Adrenal gland (tissue), 12 donors: ENCODE measurements around the gene CDK14. TPM values are rescaled to one million over a fixed set of nuclear protein-coding genes. Genes with fewer than 3 reads are reported as not detected.

Experiments used
- DNase-seq, 7 donors: peaks; one replicate each; pipeline ENCODE4 v3.0.0-alpha.2; 2019 to 2020
- H3K27ac ChIP-seq, 5 donors: fragments of 200-600 bp; sonication (generic) in 4 of 5; 1 replicate in 3 of 5; 2 replicates in 2 of 5; pipeline versions ENCODE4 v1.5.1 to v1.8.0; 2016 to 2020; ENCODE audit warnings: mild to moderate bottlenecking in 1 of 5
- H3K27me3 ChIP-seq: fragments of 200-600 bp; 2 replicates; pipeline ENCODE4 v1.8.0; 2021
- H3K36me3 ChIP-seq, 2 donors: fragments of 200-600 bp; replicated peaks in 1 of 2; 1 replicate in 1 of 2; 2 replicates in 1 of 2; pipeline versions ENCODE4 v1.5.1 to v1.8.0; 2018 to 2022
- H3K4me1 ChIP-seq, 2 donors: fragments of 200-600 bp; replicated peaks in 1 of 2; 1 replicate in 1 of 2; 2 replicates in 1 of 2; pipeline versions ENCODE4 v1.5.1 to v1.8.0; 2018 to 2021
- H3K4me3 ChIP-seq, 4 donors: fragments of 200-600 bp; sonication (generic) in 3 of 4; one replicate each; pipeline ENCODE4 v1.5.1; 2016 to 2018
- H3K9me3 ChIP-seq, 3 donors: fragments of 200-600 bp; sonication (generic) in 1 of 3; replicated peaks in 1 of 3; 1 replicate in 2 of 3; 2 replicates in 1 of 3; pipeline versions ENCODE4 v1.5.1 to v1.8.0; 2016 to 2021
- POLR2A ChIP-seq, 2 donors: fragments of 450-650 bp; IDR thresholded peaks; one replicate each; pipeline ENCODE4 v1.6.1; 2017; ENCODE audit warnings: antibody characterized with exemption in 2 of 2, mild to moderate bottlenecking in 2 of 2, moderate library complexity in 1 of 2
- WGBS, 4 donors: extraction: QIAGEN DNeasy Blood & Tissue Kit in 2 of 4; methylation state at CpG; one replicate each; pipeline versions ENCODE4 v1.1.5 to v1.1.7; 2013 to 2017; 5-methylcytosine and 5-hydroxymethylcytosine counted together
- intact Hi-C, 2 donors: fragments of 100-400 bp; cut with DNase I; formaldehyde crosslinking; loops; one replicate each; pipeline versions ENCODE4 v1.14.1 to v1.15.0; 2022 to 2023
- polyA plus RNA-seq, 3 donors: library from polyadenylated mRNA; stranded (reverse); fragments of 200-250 nt in 2 of 3; fragments of 350-450 nt in 1 of 3; fragmentation: Illumina TruSeq in 1 of 3; extraction: RNeasy Lipid Tissue Mini Kit (QIAGEN cat#74804) in 1 of 3; gene quantifications; one replicate each; pipeline ENCODE4 v1.2.3, GENCODE V29; 2013 to 2014
- total RNA-seq, 9 donors: library from RNA; depleted of rRNA in 4 of 9; stranded (reverse); fragments of >200 nt in 4 of 9; fragments of 120-200 nt in 1 of 9; fragmentation: NEBNext Ultra II Directional in 1 of 9; extraction: Animal tissue kit (Norgen Biotek cat#: 25700) in 1 of 9; gene quantifications; one replicate each; pipeline versions ENCODE4 v1.1.0 to v1.2.4, GENCODE V29; 2013 to 2023
- TF ChIP-seq, protein P1 (sequence below), 6 experiments: fragments of 450-650 bp in 4 of 6; fragments of 200-600 bp in 2 of 6; sonication (generic) in 1 of 6; IDR thresholded peaks; 1 replicate in 5 of 6; 2 replicates in 1 of 6; pipeline versions ENCODE4 v1.5.1 to v1.8.0; 2016 to 2021; ENCODE audit warnings: antibody characterized with exemption in 6 of 6, mild to moderate bottlenecking in 2 of 6, moderate library complexity in 1 of 6
- donor health status: healthy with polysubstance abuse.
- donor health status: Bipolar disorder and iron deficiency.
- donor health status: DM: yes; HTN: yes; CAD: no.
- donor health status: DM: no; HTN: no; CAD: no.
- donor health status: DM: no; HTN: no; CAD: no.
- donor health status: DM: yes; HTN: yes; CAD: no.

The CDK14 gene
- total and polyA plus RNA-seq, 12 donors: 1.9 to 14.5 (median 7.6) TPM

DNA sequence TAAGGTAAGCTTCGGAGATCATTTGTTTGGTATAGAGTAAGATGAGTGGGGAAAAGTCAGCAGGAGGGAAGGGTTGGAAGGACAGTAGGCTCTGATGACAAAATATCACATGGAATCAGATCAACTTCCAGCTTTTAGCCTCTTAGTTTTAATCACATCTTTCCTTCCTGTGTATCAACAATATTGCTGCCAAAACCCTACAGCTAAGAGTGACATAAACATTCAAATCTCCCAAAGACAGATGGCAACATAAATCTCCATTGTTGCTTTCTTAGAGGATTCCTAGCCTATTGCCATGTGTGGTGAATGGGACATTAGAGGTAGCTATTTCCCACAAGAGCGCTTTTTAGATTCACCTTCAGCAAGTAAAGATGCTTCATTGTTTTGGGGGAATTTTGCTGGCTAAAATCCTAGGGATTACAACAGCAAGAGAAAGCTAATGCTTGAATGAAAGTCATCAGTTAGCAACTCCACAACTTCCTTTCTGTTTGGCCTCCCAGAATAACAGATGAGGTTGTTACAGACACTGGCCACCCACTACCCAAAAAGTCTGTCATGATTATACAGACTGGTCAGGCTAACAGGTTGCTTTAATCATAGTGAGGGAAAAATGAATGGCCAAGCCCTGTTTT, 632.9 kb downstream of the CDK14 start:
- 83 to 87% (median 84%) methylated on average over 2 of the region's 2 CpGs for WGBS, 4 donors
- no peak overlapping the region for H3K27ac ChIP-seq
- H3K4me3 ChIP-seq: no peak overlapping the region
- H3K36me3 ChIP-seq: no peaks in the 10 kb centered on the region
- intact Hi-C loops: no loop called here
- DNase-seq: no peak
- TF ChIP-seq POLR2A (IDR thresholded peaks at IDR 0.05): no peak
- TF ChIP-seq, protein P1, sequence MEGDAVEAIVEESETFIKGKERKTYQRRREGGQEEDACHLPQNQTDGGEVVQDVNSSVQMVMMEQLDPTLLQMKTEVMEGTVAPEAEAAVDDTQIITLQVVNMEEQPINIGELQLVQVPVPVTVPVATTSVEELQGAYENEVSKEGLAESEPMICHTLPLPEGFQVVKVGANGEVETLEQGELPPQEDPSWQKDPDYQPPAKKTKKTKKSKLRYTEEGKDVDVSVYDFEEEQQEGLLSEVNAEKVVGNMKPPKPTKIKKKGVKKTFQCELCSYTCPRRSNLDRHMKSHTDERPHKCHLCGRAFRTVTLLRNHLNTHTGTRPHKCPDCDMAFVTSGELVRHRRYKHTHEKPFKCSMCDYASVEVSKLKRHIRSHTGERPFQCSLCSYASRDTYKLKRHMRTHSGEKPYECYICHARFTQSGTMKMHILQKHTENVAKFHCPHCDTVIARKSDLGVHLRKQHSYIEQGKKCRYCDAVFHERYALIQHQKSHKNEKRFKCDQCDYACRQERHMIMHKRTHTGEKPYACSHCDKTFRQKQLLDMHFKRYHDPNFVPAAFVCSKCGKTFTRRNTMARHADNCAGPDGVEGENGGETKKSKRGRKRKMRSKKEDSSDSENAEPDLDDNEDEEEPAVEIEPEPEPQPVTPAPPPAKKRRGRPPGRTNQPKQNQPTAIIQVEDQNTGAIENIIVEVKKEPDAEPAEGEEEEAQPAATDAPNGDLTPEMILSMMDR (IDR thresholded peaks at IDR 0.05): no peak
- no peaks in the 10 kb centered on the region for H3K4me1 ChIP-seq
- H3K27me3 ChIP-seq: no peaks in the 10 kb centered on the region
- no peaks in the 10 kb centered on the region for H3K9me3 ChIP-seq

DNA sequence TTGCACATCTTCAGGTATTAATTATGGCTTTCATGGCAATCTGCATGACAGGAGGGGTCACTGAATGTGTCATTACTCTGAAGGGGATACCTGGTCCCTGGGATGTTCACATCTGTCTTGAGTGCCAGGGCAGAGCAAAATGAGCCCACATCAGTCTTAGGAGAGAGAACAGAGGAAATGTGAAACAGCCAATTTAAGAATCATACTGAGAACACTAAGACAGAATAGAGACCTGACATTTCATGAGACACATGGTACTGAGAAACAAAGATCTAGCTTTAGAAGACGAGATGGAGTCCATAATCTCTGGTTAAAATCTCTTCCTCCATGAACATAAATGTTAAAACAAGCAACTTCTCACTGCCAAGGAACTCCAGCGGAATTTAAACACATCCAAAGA, 634.0 kb downstream of the CDK14 start:
- Histone ChIP-seq H3K9me3 (no peaks in the 10 kb centered on the region), H3K4me1 (no peaks in the 10 kb centered on the region), H3K27me3 (no peaks in the 10 kb centered on the region), H3K4me3 (no peak overlapping the region), H3K27ac (no peak overlapping the region), H3K36me3 (no peaks in the 10 kb centered on the region)
- DNase-seq: no peak
- intact Hi-C loops: no loop called here
- WGBS, 4 donors: 76 to 87% (median 85%) methylated on average over 2 of the region's 2 CpGs
- no peak for TF ChIP-seq POLR2A (IDR thresholded peaks at IDR 0.05)
- TF ChIP-seq, protein P1 (IDR thresholded peaks at IDR 0.05): no peak

DNA sequence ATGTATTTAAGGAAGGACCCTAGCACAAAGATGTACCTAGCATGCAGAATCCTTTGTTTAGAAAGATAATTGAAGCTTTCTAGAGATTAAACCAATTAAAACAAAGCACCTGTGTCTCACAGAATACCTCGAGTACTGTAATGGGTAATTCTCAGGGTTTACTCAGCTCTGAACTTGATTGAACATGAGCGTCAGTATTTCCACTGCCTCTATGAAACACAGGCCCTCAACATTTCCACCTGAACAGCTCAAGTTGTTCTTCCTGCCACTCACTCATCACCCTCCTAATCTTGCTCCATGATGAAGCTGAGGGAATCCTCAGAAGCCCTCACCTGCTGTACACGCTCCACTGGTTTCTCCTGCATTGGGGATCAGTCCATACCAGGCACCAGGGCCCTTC, 634.4 kb downstream of the CDK14 start:
- 64 to 92% (median 85%) methylated on average over 3 of the region's 3 CpGs for WGBS, 4 donors
- TF ChIP-seq, protein P1 (IDR thresholded peaks at IDR 0.05): no peak
- no peak for TF ChIP-seq POLR2A (IDR thresholded peaks at IDR 0.05)

DNA sequence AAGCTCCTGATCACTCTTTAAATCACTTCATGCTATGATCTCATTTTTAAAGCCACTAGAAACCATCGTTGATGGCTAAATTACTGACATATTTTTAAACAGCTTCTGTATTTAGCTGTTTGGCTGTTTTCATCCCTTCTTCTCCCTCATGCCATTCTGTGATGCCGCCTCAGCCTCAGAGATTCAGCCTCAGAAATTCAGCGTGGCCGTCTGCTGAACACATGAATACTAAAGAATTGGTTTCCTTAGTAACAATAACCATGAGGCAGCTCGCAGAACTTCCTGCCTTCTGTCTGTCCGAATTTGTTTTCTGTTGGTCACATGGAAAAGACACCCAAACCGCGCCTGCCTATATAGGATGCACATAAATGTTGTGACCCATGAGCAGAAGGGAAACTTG, 637.1 kb downstream of the CDK14 start:
- Histone ChIP-seq H3K4me1 (no peaks in the 10 kb centered on the region), H3K4me3 (no peak overlapping the region), H3K36me3 (no peaks in the 10 kb centered on the region), H3K27ac (no peak overlapping the region), H3K9me3 (no peaks in the 10 kb centered on the region), H3K27me3 (no peaks in the 10 kb centered on the region)
- intact Hi-C loops: no loop called here
- 68 to 79% (median 72%) methylated on average over 8 of the region's 8 CpGs for whole genome bisulfite sequencing, 4 donors
- no peak for TF ChIP-seq POLR2A (IDR thresholded peaks at IDR 0.05)
- TF ChIP-seq, protein P1 (IDR thresholded peaks at IDR 0.05): no peak
- no peak for DNase-seq

More for the DNA sequence above, 634.4 kb downstream of the CDK14 start:
- Histone ChIP-seq H3K27ac (no peak overlapping the region), H3K4me3 (no peak overlapping the region), H3K36me3 (no peaks in the 10 kb centered on the region), H3K9me3 (no peaks in the 10 kb centered on the region), H3K4me1 (no peaks in the 10 kb centered on the region), H3K27me3 (no peaks in the 10 kb centered on the region)
- no peak for DNase-seq
- intact Hi-C loops: no loop called here
